ENCODE measurements around the gene RPTOR. TPM values are rescaled to one million over a fixed set of nuclear protein-coding genes. Genes with fewer than 3 reads are reported as not detected.

Gene RPTOR
- total RNA-seq, 1 donor, result 29.8 TPM

DNA sequence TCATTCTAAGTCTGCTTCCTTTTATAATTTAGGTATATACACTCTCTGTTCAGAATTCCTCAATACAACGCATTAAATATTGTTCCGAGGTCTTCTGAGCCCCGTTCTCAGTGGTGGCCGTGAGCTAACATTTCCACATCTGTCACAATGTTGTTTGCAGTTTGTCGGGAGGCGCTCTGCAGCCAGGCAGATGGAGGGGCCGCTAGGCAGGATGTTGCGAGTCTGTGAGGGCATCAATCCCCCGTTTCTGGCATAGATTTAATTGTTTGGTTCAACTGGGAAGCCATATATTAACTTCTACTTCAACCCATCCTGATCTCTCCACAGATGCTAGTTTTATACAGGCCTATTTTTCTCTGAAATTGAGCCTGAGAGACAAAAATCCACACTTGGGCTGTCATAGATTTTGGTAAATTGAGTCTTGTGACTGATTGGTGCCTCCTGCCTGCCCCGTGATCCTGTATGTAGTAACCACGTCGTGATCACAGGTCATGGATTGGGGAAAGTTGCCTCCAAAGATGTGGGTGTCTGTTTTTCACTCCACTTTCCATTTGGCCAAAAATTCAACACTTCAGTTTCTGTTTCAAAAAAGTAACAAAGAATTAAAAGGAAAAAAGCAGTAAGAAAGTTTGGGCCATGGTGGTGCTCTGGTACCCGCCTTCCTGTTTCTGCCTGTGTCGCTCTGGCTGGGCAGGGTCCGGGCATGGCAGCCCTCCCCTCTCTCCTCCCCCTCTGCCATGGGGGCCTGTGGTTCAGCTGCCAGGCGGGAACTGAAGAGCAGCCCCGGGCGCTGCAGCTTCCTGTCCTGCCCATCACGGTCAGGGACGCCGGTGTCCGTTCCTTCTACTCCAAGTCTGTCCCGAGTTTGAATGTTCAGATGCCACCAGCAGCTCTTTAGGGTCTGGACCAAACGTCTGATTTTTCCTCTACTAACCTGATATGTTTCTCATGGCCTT lies 41.5 kb downstream of the RPTOR start:
- H3K4me1 ChIP-seq (ENCODE audit: insufficient read depth, low read length), result peaks cover 19% of the 10 kb centered on the region
- no peak overlapping the region for H3K4me3 ChIP-seq (ENCODE audit: low read length)
- H3K27me3 ChIP-seq (ENCODE audit: insufficient read depth, low read length), result no peaks in the 10 kb centered on the region
- H3K9me3 ChIP-seq (ENCODE audit: low read depth, low read length), result no peaks in the 10 kb centered on the region

DNA sequence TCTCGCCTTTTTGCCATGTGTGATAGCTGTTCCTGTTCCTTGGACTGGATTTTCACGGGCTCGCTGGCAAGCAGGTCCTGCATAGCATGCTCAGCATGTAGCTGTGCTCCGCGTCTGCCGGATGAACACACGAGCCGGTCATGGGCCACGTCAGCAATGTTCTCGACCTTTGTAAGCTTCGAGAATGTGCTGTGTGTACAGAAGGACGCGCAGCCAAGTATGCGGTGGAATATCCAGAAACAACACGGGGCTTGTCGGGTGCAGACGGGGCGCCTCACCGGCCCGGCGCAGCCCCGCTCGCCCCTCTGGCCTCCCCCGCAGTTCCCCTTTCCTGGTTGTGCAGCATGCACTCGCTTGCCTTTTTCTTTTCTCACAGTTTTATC lies 42.2 kb downstream of the RPTOR start:
- no peaks in the 10 kb centered on the region for H3K9me3 ChIP-seq (ENCODE audit: low read depth, low read length)
- peaks cover 19% of the 10 kb centered on the region for H3K4me1 ChIP-seq (ENCODE audit: insufficient read depth, low read length)
- no peaks in the 10 kb centered on the region for H3K27me3 ChIP-seq (ENCODE audit: insufficient read depth, low read length)
- no peak overlapping the region for H3K4me3 ChIP-seq (ENCODE audit: low read length)

DNA sequence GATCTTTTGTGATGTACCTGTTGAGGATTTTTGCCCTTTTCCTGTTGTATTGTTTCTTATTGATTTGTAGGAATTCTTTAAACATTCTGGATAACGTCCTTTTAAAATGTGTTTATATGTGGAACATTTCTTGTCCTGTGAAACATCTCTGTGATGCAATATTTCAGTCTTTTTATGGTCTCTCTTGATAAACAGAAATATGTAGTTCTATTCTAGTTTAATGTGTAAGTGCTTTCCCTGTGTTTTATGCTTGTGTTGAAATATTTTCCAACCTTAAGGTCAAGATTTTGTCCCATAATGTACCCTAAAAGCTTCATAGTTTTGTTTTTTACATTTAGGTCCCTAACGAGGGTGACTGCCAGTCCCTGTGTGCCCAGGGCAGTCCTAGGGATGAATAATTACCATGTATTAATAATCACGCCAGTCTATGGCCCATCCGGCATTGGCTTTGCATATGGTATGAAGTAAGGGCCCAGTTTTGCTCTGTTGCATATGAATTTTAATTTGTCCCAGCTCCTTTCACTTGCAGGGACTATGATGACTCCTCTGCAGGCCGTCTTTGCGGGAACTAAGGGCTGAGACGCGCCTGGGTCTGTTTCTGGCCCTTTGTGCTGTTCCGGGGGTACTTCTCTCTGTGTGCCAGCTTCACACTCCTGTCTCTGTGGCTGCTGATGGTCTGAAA lies 44.2 kb downstream of the RPTOR start:
- peaks cover 19% of the 10 kb centered on the region for H3K4me1 ChIP-seq (ENCODE audit: insufficient read depth, low read length)
- H3K4me3 ChIP-seq (ENCODE audit: low read length), result no peak overlapping the region

GRCh38 chr17:80591788-80592187 lies 47.1 kb downstream of the RPTOR start:
- Histone ChIP-seq H3K4me3 (ENCODE audit: low read length) (no peak overlapping the region), H3K27me3 (ENCODE audit: insufficient read depth, low read length) (no peaks in the 10 kb centered on the region), H3K4me1 (ENCODE audit: insufficient read depth, low read length) (peaks cover 13% of the 10 kb centered on the region), H3K9me3 (ENCODE audit: low read depth, low read length) (no peaks in the 10 kb centered on the region)

More for the DNA sequence above, 44.2 kb downstream of the RPTOR start:
- Histone ChIP-seq H3K27me3 (ENCODE audit: insufficient read depth, low read length) (no peaks in the 10 kb centered on the region), H3K9me3 (ENCODE audit: low read depth, low read length) (no peaks in the 10 kb centered on the region)

DNA sequence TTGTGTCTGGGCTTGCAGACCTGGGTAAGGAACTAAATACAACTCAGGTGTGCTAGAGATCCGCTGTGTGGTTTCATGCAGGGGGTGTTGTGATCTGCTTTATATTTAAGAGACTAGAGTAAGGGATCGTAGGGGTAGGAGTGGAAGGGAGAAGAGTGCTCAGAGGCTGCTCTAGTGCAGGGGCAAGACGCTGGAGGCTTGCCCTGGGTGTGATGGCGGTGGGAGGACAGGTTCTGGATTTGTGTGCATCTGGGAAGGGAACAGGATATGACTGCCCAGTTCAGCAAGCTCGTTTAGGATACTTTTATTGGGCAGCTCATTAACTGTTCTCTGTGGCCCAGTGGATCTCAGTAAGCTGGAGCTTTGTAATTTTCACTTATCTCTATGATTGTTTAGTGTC lies 47.6 kb downstream of the RPTOR start:
- H3K27me3 ChIP-seq (ENCODE audit: insufficient read depth, low read length), result no peaks in the 10 kb centered on the region
- H3K4me1 ChIP-seq (ENCODE audit: insufficient read depth, low read length), result peaks cover 11% of the 10 kb centered on the region

GRCh38 chr17:80593181-80593580 lies 48.5 kb downstream of the RPTOR start:
- peaks cover 11% of the 10 kb centered on the region for H3K4me1 ChIP-seq (ENCODE audit: insufficient read depth, low read length)
- no peaks in the 10 kb centered on the region for H3K27me3 ChIP-seq (ENCODE audit: insufficient read depth, low read length)
- H3K9me3 ChIP-seq (ENCODE audit: low read depth, low read length), result no peaks in the 10 kb centered on the region
- H3K4me3 ChIP-seq (ENCODE audit: low read length), result no peak overlapping the region

More for the DNA sequence above, 47.6 kb downstream of the RPTOR start:
- H3K9me3 ChIP-seq (ENCODE audit: low read depth, low read length), result no peaks in the 10 kb centered on the region
- no peak overlapping the region for H3K4me3 ChIP-seq (ENCODE audit: low read length)

GRCh38 chr17:80594431-80595269 lies 50.0 kb downstream of the RPTOR start:
- Histone ChIP-seq H3K4me3 (ENCODE audit: low read length) (no peak overlapping the region), H3K27me3 (ENCODE audit: insufficient read depth, low read length) (no peaks in the 10 kb centered on the region), H3K4me1 (ENCODE audit: insufficient read depth, low read length) (peaks cover 16% of the 10 kb centered on the region), H3K9me3 (ENCODE audit: low read depth, low read length) (no peaks in the 10 kb centered on the region)

DNA sequence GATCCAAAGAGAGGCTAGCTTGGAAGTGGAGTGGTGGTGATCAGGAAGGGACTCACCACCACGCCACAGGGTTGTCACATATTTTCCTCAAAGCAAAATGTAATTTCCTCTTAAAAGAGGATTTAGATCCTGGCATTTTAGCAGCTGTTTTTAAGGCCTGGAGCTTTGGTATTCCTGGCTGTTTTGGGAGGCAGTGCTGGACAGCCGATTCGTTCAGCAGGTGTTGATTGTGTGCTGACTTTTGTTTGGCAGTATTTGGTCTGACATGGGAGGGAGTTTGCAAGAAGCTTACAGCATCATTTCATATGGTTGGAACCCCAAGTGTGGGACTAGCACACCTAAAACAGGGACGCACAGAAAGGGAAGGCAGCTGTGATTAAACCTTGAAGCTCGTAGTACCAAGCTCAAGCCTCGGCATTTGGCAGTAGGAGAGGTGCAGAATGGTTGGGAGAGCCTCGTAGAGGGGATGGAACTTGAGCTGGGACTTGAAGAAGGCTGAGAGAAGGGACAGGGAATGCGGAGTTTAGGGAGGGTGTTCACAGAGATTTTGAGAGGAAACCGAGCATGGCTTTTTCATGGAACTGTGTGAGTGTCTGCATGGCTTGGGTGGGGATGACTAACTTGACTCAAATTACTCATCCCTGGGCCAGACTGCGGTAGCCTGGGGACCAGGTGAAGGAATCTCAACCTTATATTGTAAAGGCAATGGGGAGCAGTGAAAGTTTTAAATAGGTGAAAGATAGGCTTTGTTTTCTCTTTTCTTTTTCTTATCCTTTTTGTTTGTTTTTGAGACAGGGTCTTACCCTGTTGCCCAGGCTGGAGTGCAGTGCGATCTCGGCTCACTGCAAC lies 52.3 kb downstream of the RPTOR start:
- H3K9me3 ChIP-seq (ENCODE audit: low read depth, low read length), result no peaks in the 10 kb centered on the region
- no peaks in the 10 kb centered on the region for H3K27me3 ChIP-seq (ENCODE audit: insufficient read depth, low read length)
- peaks cover 25% of the 10 kb centered on the region for H3K4me1 ChIP-seq (ENCODE audit: insufficient read depth, low read length)
- no peak overlapping the region for H3K4me3 ChIP-seq (ENCODE audit: low read length)

- Histone ChIP-seq H3K4me1 (ENCODE audit: insufficient read depth, low read length) (peaks cover 36% of the 10 kb centered on the region), H3K9me3 (ENCODE audit: low read depth, low read length) (no peaks in the 10 kb centered on the region), H3K27me3 (ENCODE audit: insufficient read depth, low read length) (no peaks in the 10 kb centered on the region), H3K4me3 (ENCODE audit: low read length) (no peak overlapping the region)
These were observed 54.3 kb downstream of the RPTOR start for GRCh38 chr17:80598813-80599545.

- Histone ChIP-seq H3K9me3 (ENCODE audit: low read depth, low read length) (no peaks in the 10 kb centered on the region), H3K4me3 (ENCODE audit: low read length) (no peak overlapping the region), H3K4me1 (ENCODE audit: insufficient read depth, low read length) (peaks cover 34% of the 10 kb centered on the region), H3K27me3 (ENCODE audit: insufficient read depth, low read length) (no peaks in the 10 kb centered on the region)
These were observed 55.1 kb downstream of the RPTOR start for GRCh38 chr17:80599546-80600305.

GRCh38 chr17:80601146-80601545 lies 56.5 kb downstream of the RPTOR start:
- H3K4me1 ChIP-seq (ENCODE audit: insufficient read depth, low read length), result peaks cover 26% of the 10 kb centered on the region
- H3K27me3 ChIP-seq (ENCODE audit: insufficient read depth, low read length), result no peaks in the 10 kb centered on the region
- no peaks in the 10 kb centered on the region for H3K9me3 ChIP-seq (ENCODE audit: low read depth, low read length)
- no peak overlapping the region for H3K4me3 ChIP-seq (ENCODE audit: low read length)

DNA sequence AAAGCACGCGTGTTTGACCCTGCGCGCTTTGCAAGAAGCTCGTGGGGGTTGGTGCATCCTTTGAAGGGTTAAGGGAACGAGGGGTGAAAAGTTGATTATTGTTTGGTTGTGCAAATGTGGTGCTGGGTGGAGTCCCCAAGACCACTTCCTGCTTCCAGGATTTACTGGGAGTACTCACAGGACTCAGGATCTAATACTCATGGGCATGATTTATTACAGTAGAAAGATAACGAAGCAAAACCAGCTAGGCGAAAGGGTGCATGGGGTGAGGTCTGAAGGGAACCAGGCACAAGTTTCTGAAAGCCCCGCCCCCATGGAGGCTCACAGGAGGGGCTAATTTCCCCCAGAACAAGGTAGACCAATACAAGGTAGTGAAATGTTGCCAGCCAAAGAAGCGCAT lies 58.8 kb downstream of the RPTOR start:
- H3K4me1 ChIP-seq (ENCODE audit: insufficient read depth, low read length), result peaks cover 26% of the 10 kb centered on the region
- no peak overlapping the region for H3K4me3 ChIP-seq (ENCODE audit: low read length)
- H3K27me3 ChIP-seq (ENCODE audit: insufficient read depth, low read length), result no peaks in the 10 kb centered on the region
- no peaks in the 10 kb centered on the region for H3K9me3 ChIP-seq (ENCODE audit: low read depth, low read length)

GRCh38 chr17:80604009-80604669 lies 59.5 kb downstream of the RPTOR start:
- H3K27me3 ChIP-seq (ENCODE audit: insufficient read depth, low read length), result no peaks in the 10 kb centered on the region
- no peak overlapping the region for H3K4me3 ChIP-seq (ENCODE audit: low read length)
- no peaks in the 10 kb centered on the region for H3K9me3 ChIP-seq (ENCODE audit: low read depth, low read length)
- peaks cover 26% of the 10 kb centered on the region for H3K4me1 ChIP-seq (ENCODE audit: insufficient read depth, low read length)
